Gastroesophageal sphincter (tissue), 3 donors: ENCODE measurements around the gene PTPRD.

Experiments
- POLR2A ChIP-seq, 2 donors: fragments of 450-650 bp; IDR thresholded peaks; one replicate each; pipeline ENCODE4 v1.6.1; 2017; ENCODE audit warnings: antibody characterized with exemption in 2 of 2, mild to moderate bottlenecking in 2 of 2, moderate library complexity in 1 of 2
- TF ChIP-seq, protein P1 (sequence below), 4 experiments: fragments of 200-600 bp in 2 of 4; fragments of 450-650 bp in 2 of 4; sonication (generic) in 1 of 4; IDR thresholded peaks; one replicate each; pipeline ENCODE4 v1.5.1; 2017 to 2019; ENCODE audit warnings: antibody characterized with exemption in 4 of 4, mild to moderate bottlenecking in 2 of 4, moderate library complexity in 2 of 4

DNA sequence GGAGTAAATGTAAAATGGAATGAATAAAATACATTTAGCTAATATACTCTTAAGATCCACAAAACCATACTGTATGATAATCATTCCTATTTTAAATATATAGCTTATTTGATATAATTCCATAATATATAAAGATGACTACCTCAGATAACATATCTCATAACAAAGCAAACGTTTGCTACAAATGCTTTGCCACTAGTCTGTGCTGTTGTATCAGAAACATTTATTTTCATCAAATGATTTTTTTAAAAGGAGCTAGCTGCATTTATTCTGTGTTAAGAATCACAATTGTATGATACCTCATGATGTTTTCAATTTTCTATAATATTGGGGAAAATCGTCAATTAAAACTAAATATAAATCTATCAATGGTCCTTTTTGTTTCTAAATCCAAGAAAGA, 567.2 kb downstream of the PTPRD start:
- TF ChIP-seq, protein P1, sequence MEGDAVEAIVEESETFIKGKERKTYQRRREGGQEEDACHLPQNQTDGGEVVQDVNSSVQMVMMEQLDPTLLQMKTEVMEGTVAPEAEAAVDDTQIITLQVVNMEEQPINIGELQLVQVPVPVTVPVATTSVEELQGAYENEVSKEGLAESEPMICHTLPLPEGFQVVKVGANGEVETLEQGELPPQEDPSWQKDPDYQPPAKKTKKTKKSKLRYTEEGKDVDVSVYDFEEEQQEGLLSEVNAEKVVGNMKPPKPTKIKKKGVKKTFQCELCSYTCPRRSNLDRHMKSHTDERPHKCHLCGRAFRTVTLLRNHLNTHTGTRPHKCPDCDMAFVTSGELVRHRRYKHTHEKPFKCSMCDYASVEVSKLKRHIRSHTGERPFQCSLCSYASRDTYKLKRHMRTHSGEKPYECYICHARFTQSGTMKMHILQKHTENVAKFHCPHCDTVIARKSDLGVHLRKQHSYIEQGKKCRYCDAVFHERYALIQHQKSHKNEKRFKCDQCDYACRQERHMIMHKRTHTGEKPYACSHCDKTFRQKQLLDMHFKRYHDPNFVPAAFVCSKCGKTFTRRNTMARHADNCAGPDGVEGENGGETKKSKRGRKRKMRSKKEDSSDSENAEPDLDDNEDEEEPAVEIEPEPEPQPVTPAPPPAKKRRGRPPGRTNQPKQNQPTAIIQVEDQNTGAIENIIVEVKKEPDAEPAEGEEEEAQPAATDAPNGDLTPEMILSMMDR (IDR thresholded peaks at IDR 0.05), result peak in 2 of 4 experiments; percentile 8 to 37
- no peak for TF ChIP-seq POLR2A (IDR thresholded peaks at IDR 0.05)
